GM21528 (cell line): ENCODE results near the gene ARHGAP6.
"Not testable (repeated sequence)": the region's sequence is repeated elsewhere in the genome, so short reads cannot be mapped to it uniquely, and the experiment has no call there.

Experiments used
- ATAC-seq: cut with Tn5 transposase; IDR thresholded peaks from one replicate; pipeline ENCODE4 v1.9.1; 2021; ENCODE audit warnings: mild to moderate bottlenecking, moderate library complexity; ENCODE audit not compliant: unreplicated experiment, low FRiP score

The ARHGAP6 gene

DNA sequence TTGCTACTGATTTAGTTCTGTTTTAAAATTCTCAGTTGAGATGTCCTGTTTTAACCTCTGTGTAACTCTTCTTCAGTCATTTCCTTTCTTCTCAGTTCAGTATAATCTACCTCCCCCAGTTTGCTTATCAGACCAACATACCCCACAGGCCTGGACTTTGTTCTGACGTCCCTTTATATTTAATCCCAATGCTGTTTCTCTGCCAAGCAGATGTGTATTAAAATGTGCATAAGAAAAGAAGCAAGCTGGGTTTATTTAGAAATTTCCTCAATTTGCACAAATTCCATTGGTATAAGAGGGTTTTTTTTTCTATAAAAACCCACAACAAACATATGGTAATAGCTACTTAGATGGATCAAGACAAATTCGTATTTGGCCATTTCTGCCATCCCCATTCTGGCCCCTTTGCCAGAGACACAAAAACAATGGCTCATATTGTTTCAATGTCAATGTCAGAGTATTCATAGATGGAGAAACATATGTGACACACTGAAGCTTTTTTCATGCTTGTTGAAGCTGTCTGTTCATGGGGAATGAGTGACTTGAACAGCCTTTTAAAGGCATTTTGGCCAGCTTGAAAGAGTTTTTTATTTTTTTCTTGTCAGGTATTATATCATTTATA lies 530.0 kb downstream of the ARHGAP6 start:
- ATAC-seq: no peak

DNA sequence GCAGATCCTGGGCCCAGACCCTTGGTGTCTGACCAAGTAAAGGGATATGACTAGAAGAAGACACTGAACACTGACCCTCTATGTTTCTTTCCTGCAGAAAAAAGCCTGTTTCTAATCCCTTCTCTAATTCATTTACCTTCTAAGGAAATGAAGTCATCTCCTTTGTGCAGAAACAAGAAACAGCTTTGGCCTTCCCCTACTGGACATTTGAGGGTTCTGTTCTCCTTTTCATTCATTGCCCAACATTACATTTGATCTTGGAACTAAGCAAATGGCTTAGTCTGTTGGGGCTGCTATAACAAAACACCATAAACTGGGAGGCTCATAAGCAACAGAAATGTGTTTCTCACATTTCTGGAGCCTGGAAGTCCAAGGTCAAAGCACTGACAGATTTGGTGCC lies 534.6 kb downstream of the ARHGAP6 start:
- ATAC-seq: no peak

DNA sequence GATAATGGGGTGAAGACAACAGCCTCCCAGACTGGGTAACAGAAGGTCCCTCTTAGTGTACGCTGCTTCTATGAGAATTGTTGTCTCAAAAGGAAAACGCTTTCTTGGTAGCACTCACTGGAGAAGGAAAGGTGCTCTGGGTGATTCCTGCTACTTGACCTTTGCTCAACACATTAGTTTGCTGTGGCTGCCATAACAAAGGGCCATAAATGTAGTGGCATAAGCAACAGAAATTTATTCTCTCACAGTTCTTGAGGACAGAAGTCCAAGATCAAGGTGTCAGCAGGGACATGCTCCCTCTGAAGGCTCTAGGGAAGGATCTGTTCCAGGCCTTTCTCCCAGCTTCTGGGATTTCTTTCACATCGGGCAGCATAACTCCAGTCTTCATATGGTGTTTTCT lies 535.6 kb downstream of the ARHGAP6 start:
- ATAC-seq: no peak

DNA sequence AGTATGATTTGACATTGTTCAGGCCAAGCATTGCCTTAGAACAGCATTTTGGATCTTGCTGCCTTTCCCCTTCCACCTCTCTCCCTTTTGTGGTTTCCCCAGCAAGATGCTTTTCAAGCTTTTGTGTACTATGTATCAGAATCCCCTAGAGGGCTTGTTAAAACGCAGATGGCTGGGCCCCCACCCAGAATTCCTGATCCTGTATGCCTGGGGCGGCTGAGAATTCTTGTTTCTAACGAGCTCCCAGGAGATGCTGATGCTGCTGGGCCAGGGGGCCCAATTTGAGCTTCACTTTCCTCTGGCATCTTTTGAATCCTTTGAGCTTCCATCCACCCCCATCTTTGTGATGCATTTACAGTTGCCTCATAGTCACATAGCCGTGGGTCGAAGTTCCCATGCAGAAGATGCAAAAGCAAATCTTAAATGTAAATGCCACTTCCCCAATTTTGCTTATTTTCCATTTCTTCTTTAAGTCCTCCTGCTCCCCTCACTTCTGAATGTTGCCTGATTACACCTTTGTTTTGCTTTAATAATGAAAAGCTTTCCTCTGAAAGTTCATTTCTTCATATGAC lies 536.1 kb downstream of the ARHGAP6 start:
- ATAC-seq: no peak

DNA sequence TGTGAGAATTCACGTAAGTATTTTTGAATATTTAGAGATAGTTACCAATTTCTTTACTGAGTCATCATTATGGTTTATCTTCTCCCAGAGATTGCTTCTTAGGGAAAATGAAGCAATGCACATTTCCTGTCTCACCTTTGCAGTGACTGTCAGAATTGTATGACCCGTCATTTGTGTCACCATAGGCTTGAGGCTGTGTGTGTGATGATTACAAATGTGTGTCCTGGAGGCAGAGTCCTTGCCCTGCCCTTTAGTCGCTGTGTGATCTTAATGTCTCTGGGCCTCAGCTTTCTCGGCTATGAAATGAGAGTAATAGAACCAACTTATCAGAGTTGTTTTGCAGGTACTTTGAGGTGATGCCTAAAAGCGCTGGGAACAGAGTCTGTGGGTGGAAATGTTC lies 540.7 kb downstream of the ARHGAP6 start:
- ATAC-seq: no peak

DNA sequence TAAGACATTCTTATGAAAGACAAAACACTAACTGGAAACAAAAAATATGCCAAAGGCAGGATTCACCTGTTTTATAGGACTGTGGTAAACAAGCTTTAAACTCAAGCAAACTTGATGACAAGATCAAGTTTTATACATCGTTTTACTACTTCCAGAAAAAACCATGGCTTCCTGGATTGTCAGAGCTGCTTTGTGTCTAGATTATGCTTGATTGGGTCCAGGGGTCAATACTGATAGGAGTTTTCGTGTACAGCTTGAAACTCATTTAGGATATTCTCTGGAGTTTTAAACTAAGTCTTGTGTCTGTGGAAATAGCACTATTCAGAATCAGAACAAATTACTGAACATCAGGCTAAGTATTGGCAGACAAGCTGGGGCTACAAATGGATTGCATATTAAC lies 541.6 kb downstream of the ARHGAP6 start:
- no peak for ATAC-seq

DNA sequence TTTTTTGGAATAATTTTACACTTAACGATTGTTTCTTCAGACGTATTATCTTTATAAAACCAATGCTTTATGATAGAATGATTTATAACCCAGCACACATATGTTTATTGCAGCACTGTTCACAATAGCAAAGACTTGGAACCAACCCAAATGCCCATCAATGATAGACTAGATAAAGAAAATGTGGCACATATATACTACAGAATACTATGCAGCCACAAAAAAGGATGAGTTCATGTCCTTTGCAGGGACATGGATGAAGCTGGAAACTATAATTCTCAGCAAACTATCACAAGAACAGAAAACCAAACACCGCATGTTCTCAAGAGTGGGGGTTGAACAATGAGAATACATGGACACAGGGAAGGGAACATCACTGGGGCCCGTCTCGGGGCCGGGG lies 542.6 kb downstream of the ARHGAP6 start:
- not testable (repeated sequence) for ATAC-seq

DNA sequence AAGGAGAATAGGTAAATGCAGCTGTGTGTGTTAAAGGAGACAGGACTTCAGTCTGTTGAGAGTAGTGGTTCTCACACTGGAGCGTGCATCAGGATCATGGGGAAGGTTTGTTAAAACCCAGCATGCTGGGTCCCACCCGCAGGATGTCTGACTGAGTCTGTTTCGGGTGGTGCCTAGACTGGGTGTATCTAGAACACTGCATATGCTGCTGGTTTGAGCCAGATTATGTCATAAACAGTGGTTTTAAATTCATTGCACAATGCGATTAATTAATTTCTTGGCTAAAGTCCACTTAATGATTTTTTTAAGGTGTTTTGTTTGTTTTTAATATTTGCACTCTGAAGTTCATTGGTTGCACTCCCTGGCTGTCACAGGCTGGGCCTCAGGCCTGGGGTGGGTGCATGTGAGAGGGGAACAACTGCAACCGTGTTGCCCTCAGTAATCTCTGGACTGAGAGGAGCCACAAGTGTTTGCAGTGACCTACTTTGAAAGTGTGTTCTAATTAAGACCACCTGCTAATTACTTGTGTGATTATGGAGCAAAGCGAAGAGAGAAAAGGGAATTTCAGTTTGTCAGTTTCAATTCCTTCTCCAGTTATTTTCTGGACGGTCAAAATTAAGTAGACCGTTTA lies 546.3 kb downstream of the ARHGAP6 start:
- ATAC-seq: no peak

DNA sequence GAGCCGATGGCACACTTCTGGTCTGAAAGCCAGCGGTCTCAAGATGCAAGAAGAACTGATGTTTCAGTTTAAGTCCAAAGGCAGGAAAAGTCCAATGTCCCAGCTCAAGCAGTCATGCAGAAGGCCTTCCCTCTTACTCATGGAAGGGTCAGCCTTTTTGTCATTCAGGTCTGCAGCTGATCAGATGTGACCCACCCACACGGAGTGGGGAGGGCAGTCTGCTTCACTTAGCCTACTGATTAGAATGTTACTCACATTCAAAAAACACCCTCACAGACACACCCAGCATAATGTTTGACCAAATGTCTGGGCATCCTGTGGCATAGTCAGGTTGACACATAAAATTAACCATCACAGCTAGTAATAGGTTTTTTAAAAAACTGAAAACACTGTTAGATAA lies 548.0 kb downstream of the ARHGAP6 start:
- no peak for ATAC-seq

DNA sequence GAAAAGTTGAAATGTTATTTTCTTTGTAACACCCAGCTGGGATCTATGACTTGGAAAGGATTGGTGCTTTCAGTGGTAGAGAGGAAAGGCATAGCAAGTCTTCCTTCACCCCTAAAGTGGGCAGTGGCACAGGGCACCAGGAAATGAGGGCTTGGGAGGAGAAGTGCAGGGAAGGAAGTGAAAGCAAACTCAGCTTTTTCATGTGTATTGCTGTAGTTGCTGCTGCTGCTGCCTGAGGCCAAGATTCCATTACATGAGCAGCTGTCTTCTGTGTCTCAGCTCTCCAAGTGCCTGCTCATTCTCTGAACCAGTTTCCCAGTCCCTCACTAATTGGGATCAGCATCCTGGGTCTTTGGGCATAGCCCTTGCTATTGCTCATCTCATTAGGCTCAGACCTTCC lies 552.0 kb downstream of the ARHGAP6 start:
- ATAC-seq: no peak

DNA sequence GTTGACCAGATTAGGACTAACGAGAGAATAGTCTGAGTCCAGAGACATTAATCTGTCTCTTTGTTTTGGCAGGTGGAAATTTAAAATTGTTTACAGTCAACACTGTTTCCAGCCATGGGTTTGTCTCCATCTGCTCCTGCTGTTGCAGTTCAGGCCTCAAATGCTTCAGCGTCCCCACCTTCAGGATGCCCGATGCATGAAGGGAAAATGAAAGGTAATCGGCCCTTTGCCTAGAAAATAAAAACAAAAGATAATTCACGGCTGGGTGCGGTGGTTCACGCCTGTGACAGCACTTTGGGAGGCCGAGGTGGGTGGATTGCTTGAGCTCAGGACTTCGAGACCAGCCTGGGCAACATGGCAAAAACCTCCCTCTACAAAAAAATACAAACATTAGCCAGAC lies 553.8 kb downstream of the ARHGAP6 start:
- ATAC-seq: no peak

DNA sequence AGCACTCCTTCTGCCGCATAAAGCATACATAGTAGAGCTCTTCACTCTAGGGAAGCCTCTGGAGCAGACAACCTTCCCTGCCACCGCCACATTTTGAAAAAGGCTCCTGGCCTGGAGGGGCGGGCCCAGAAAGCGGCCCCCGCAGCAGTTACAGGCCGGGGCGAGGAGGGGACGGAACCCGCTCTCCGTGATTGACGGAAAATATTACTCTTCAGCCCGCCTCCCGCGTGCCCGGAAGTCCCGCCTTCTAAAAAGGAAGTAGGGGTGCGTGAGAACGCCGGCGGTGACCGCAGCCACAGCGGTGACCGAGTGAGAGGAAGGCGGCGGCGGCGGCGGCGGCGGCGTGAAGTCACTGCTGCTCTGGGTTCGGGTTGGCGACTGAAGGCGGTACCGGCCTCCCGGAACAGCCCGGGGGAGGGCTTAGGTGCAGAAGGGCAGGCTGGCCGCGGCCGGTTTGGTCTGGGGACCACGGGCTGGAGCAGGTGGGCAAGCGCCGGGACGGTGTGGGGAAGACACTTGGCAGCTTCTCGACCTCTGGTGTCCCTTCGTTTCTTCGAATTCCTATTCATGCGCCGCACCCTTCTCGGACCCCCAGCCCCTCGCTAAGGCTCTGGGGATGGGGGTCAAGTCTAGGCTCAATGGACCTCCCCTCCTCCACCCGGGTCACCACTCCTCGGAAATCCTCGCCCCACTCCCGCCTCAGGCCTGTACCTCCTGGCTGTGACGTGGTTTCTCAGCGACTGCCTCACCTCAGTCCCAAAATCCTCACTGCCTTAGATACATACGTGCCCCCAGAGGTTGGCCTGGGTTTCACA lies 554.5 kb downstream of the ARHGAP6 start, which contains the start of gene HCCS:
Gene HCCS, plus strand, starts transcription at position 296 of the 815 bp plus-strand sequence. CDS start 729 bp downstream, outside the sequence.
- peak; percentile 95 for ATAC-seq

DNA sequence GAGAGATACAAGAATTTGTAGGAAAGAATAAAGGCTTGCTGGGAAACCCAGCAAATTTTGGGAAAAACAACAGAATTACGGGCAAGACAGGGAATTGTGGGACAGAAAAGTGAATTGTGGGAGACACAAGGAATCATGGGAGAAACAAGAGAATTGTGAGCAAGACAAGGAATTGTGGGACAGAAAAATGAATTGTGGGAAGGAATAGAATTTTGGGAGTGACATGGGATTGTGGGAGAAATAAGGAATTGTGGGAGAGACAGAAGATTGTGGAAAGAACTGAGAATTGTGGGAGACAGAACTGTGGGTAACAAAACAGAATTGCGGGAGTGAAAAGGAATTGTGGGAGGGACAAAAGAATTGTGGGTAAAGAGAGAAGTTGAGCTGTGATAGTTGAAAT lies 555.8 kb downstream of the ARHGAP6 start:
- no peak for ATAC-seq

DNA sequence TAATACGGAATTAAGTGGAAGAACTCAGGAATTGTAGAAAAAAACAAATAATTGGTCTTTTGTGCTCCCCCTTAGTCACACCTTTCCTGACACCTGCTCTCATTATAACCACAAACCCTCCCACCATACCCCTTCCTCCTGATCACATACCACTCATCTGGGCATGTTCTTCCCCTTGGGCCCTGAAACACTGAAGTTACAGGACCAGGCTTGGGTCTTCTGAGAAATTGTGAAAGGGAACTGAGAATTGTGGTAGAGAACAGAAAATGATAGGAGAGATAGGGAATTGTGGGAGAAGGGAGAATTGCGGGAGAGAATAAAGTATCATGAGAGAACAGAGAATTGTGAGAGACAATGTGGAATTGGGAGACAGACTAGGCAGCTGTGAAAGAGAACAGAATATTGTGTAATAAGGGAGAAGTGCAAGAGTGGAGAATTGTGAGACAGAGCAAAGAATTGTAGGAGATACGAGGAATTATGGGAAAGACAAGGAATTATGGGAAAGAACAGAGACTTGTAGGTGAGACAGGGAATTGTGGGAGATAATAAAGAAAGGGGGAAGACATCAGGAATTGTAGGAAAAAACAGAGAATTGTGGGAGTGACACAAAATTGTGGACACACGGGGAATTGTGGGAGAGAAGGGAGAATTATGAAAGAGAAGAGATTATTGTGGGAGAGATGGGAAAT lies 557.3 kb downstream of the ARHGAP6 start:
- ATAC-seq: no peak

DNA sequence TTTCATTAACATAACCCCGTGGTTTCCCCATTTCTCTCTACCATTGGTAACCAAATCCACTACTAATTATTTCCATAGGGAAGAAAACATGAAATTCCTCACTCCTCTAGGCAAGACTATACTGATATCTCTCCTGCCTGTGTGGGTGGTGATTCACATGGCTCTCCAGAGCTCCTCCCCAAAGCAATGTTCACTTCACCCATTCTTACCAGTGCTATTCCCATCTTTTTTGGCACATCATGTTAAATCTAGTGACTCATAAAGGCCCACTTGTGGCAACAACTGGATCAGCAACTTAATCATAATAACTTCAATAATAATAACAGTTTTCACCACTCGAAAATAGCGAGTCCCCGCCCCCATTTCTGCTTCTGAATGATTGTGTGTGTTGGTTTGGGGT lies 560.6 kb downstream of the ARHGAP6 start:
- ATAC-seq: no peak

DNA sequence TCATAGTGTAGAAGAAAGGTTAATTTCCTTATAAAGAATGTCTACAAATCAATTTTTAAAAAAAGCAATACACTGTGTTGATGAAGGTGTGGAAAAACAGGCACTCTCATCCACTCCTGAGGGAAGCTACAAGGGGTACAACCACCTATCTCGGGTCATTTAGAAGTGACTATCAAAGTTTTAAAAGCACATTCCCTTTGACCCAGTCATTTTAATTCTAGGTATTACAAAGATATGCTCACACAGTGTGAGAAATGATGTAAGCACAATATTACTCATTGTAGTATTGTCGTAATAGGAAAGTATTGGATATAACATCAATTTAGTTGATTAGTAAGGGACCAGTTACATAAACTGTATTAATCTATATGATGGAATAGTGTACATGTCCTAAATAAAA lies 562.0 kb downstream of the ARHGAP6 start:
- no peak for ATAC-seq

DNA sequence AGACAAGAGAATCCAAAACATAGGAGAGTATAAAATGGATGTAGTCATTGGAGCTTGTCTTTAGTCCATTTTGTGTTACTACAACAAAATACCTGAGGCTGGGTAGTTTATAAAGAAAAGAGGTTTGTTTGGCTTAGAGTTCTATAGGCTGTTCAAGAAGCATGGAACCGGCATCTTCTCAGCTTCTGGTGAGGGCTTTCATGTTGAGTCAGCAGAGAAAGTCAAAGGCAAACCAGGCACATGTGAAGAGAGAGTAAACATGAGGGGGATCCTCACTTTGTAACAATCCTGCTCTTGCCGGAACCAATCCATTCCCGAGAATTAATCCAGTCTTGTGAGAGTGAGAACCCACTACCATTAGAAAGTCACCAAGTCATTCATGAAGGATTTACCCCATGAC lies 562.7 kb downstream of the ARHGAP6 start:
- no peak for ATAC-seq

DNA sequence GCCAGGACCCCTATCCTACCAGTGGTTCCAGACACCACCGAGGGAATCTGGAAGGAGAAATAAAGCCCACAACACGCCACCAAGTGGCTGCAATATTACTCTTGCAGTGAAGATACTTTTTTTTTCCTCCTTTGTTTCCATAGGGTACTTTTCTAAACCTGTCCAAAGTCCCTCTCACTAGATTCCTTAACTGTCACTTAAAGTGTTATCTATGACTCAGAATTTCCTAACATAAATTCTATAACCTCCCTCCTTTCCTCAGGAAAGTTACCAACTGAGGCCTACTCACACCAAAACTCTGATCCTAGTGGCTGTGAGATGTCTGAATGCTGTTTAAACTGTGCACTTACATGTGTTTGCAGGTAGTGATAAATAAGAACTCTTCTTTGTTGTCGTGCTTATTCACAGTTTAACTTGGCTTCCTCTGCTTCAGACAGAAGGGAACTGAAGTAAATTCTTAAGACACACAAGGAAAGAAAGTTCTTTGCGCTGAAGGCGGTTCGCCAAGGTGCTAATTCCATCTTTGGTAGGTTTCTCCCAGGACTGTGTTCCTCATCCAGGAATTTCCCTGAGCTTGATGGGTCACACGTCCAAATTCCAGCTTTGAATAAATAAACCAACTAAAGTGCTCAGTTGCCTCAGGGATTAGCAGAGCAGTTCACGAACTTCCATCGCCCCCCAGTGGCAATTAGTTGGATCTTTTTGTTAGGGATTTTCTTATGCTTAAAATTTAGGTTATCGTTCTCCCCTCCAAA lies 565.3 kb downstream of the ARHGAP6 start:
- ATAC-seq: no peak

DNA sequence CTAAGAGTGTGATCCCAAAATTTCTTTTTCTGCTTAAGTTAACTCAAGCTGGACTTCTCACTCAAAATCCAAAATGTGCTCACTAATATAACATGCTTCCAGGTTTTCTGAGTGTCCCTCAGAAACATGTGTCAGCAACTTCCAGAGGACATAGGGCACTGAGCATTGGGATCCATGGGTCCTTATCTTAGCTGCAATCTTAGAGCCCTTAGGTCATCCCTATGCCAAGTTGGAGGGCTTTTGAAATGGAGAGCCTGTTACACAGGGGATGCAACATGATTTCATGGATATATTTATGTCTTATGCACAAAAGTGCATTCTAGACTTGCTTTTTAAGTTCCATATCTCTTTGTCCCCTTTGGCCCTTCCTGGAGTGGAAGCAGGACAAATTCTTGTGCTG lies 566.3 kb downstream of the ARHGAP6 start:
- ATAC-seq: no peak

DNA sequence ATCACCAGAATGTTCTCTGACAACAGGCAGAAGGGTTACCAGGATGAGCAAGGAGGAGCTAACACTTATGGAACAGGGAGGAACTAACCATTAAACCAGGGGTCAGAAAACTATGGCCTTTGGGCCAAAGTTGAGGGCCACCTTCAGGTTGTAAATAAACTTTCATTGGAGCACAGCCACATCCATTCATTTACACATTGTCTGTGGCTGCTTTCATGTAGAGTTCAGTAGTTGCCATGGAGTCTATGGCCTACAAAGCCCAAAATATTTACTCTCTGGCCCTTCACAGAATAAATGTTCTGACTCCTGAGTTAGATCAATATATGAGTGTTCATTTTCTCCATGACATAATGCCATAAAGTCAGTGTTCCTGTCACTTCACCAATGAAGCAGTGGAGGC lies 567.8 kb downstream of the ARHGAP6 start:
- no peak for ATAC-seq
